K562 (cell line): ENCODE measurements around the gene EOLA1. TPM values are rescaled to one million over a fixed set of nuclear protein-coding genes. Genes with fewer than 3 reads are reported as not detected.
A peak's percentile ranks its signal among the peaks of the same experiment; 100 is the strongest.

Experiments used
- BRF1 ChIP-seq: IDR thresholded peaks from 3 replicates; pipeline ENCODE4 v1.6.1; 2011; ENCODE audit warnings: borderline replicate concordance, mild to moderate bottlenecking; ENCODE audit not compliant: insufficient read length; ENCODE audit errors: extremely low read depth
- C11orf30 ChIP-seq: fragments of 450-650 bp; IDR thresholded peaks from 2 replicates; pipeline ENCODE4 v1.6.1; 2016; ENCODE audit warnings: low read depth, mild to moderate bottlenecking
- CREB1 ChIP-seq, 2 experiments: sonication (generic) in 1 of 2; formaldehyde crosslinking in 1 of 2; IDR thresholded peaks; 2 replicates each; pipeline versions ENCODE4 v1.6.1 to v1.8.0; 2012 to 2022; ENCODE audit warnings: inconsistent platforms in 1 of 2, mild to moderate bottlenecking in 1 of 2, missing genetic modification reagents in 1 of 2, moderate library complexity in 1 of 2
- ETV6 ChIP-seq, 3 experiments: fragments of 150-350 bp in 1 of 3; sonication (generic) in 1 of 3; formaldehyde crosslinking in 1 of 3; IDR thresholded peaks; 2 replicates each; pipeline versions ENCODE4 v1.6.1 to v1.8.0; 2014 to 2022; ENCODE audit warnings: borderline replicate concordance in 2 of 3, low read depth in 2 of 3, antibody characterized with exemption in 1 of 3, low read length in 1 of 3, mild to moderate bottlenecking in 1 of 3, missing genetic modification reagents in 1 of 3
- HNRNPH1 ChIP-seq: fragments of 200-400 bp; formaldehyde crosslinking; optimal IDR thresholded peaks from 2 replicates; pipeline ENCODE3; 2017; ENCODE audit warnings: low read depth, mild to moderate bottlenecking, low read length, moderate library complexity
- JUND ChIP-seq, 2 experiments: IDR thresholded peaks; 2 replicates in 1 of 2; 3 replicates in 1 of 2; pipeline ENCODE4 v1.6.1; 2011; ENCODE audit warnings: borderline replicate concordance in 2 of 2, low read depth in 2 of 2, low read length in 2 of 2, improper control_type of control experiment in 1 of 2, missing biosample characterization in 1 of 2, missing genetic modification characterization in 1 of 2, missing genetic modification reagents in 1 of 2
- KAT2B ChIP-seq: IDR thresholded peaks from one replicate; pipeline ENCODE4 v1.6.1; 2012; ENCODE audit warnings: low read depth, mild to moderate bottlenecking, control low read depth, inconsistent platforms, low read length, moderate library complexity
- MAFF ChIP-seq: IDR thresholded peaks from 2 replicates; pipeline ENCODE4 v1.6.1; 2012; ENCODE audit warnings: low read length, improper control_type of control experiment
- NR2F6 ChIP-seq: fragments of 450-650 bp; formaldehyde crosslinking; IDR thresholded peaks from 2 replicates; pipeline ENCODE4 v1.4.0; 2020; ENCODE audit warnings: mild to moderate bottlenecking
- PREB ChIP-seq: sonication (generic); formaldehyde crosslinking; IDR thresholded peaks from 2 replicates; pipeline ENCODE4 v1.8.1; 2023; ENCODE audit warnings: mild to moderate bottlenecking, missing genetic modification reagents
- SIRT6 ChIP-seq: IDR thresholded peaks from one replicate; pipeline ENCODE4 v1.6.1; 2012; ENCODE audit warnings: low read depth, mild to moderate bottlenecking, control low read depth, inconsistent platforms, low read length, moderate library complexity
- TFAP4 ChIP-seq: sonication (generic); formaldehyde crosslinking; IDR thresholded peaks from 2 replicates; pipeline ENCODE4 v1.8.0; 2022; ENCODE audit warnings: missing genetic modification reagents, mild to moderate bottlenecking, moderate library complexity, borderline replicate concordance
- THRAP3 ChIP-seq: fragments of 450-650 bp; IDR thresholded peaks from 2 replicates; pipeline ENCODE4 v1.6.1; 2016; ENCODE audit warnings: mild to moderate bottlenecking, inconsistent platforms, borderline replicate concordance
- YY1 ChIP-seq, 3 experiments: IDR thresholded peaks; 2 replicates each; pipeline ENCODE4 v1.6.1; 2011; ENCODE audit warnings: low read length in 2 of 3, mild to moderate bottlenecking in 2 of 3, moderate library complexity in 2 of 3, borderline replicate concordance in 1 of 3, control low read depth in 1 of 3, low read depth in 1 of 3; ENCODE audit not compliant: insufficient read depth in 3 of 3, insufficient replicate concordance in 2 of 3, control insufficient read depth in 1 of 3, insufficient read length in 1 of 3; ENCODE audit errors: extremely low read depth in 1 of 3
- ZNF232 ChIP-seq: sonication (generic); formaldehyde crosslinking; IDR thresholded peaks from 2 replicates; pipeline ENCODE4 v1.8.0; 2022; ENCODE audit warnings: mild to moderate bottlenecking, missing genetic modification reagents
- ZNF316 ChIP-seq: fragments of 450-650 bp; IDR thresholded peaks from 2 replicates; pipeline ENCODE4 v1.6.1; 2016
- polyA plus RNA-seq, 8 experiments: library from polyadenylated mRNA; depleted of rRNA in 4 of 8; stranded (reverse) in 5 of 8; unstranded in 3 of 8; fragments of >200 nt; fragmentation: Nextera tagmentation in 2 of 8; fragmentation: Illumina TruSeq in 1 of 8; extraction: Ambion mirVana in 2 of 8; extraction: Trizol in 1 of 8; gene quantifications; 2 replicates each; pipeline versions ENCODE4 v1.2.1 to v1.2.3, GENCODE V29; 2011 to 2014; ENCODE audit warnings: inconsistent platforms in 1 of 8, missing spikeins in 1 of 8
- total RNA-seq, 7 experiments: library from RNA; depleted of rRNA in 6 of 7; stranded (reverse); fragments of >200 nt in 6 of 7; fragmentation: Illumina TruSeq in 2 of 7; extraction: Trizol in 2 of 7; gene quantifications; 2 replicates each; pipeline versions ENCODE4 v1.2.1 to v1.2.3, GENCODE V29; 2011 to 2021; ENCODE audit warnings: low replicate concordance in 1 of 7
- TF ChIP-seq, protein P1 (sequence below): fragments of 450-650 bp; IDR thresholded peaks from 2 replicates; pipeline ENCODE4 v1.6.1; 2016; ENCODE audit warnings: missing biosample characterization, missing genetic modification characterization
- TF ChIP-seq, protein P2 (sequence below): IDR thresholded peaks from 2 replicates; pipeline ENCODE4 v1.6.1; 2016; ENCODE audit warnings: missing genetic modification characterization, missing compliant biosample characterization

The EOLA1 gene
- total and polyA plus RNA-seq, 9 of the 15 experiments (the other 6 are each of a cell fraction or from before 2014, with no cell fraction given) = 6.3 to 32.9 (median 18.2) TPM

DNA sequence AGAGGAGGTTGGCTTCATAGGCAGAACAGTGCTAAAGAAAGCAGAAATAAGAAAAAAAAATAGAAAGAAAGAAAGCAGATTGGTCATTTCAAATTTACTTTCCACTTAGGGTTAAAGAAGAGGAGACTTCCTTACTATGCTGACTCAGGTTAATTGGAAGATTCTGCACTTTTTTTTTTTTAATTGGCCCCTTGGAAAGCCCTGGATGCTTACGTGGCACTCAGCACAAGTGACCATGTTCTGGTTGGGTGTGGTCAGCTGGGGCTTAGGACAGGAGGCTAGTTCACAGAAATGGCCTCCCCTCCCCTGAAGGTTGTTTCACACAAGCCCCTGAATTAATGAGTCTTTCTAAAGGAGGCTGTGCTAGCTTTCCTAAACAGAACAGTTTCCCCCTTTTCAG, 31.9 kb downstream of the EOLA1 start (continued):
- TF ChIP-seq THRAP3 = no peak
- no peak for TF ChIP-seq ETV6 (IDR thresholded peaks at IDR 0.05; ENCODE audit: borderline replicate concordance in 1 of 2, low read depth in 2 of 2, low read length in 1 of 2)
- TF ChIP-seq ETV6 (CRISPR knock-in tag; IDR thresholded peaks at IDR 0.05; ENCODE audit: borderline replicate concordance) = no peak
- TF ChIP-seq HNRNPH1 = no peak
- peak in 1 of 3 experiments; percentile 45 for TF ChIP-seq YY1 (IDR thresholded peaks at IDR 0.05; ENCODE audit: borderline replicate concordance in 1 of 3, control insufficient read depth in 1 of 3, extremely low read depth in 1 of 3, insufficient read depth in 3 of 3, insufficient read length in 1 of 3, insufficient replicate concordance in 2 of 3, low read depth in 1 of 3, low read length in 2 of 3)
- TF ChIP-seq ZNF232 (CRISPR knock-in tag) = no peak
- TF ChIP-seq KAT2B = no peak
- no peak for TF ChIP-seq PREB (CRISPR knock-in tag)
- TF ChIP-seq NR2F6 (CRISPR knock-in tag) = no peak
- no peak for TF ChIP-seq JUND (IDR thresholded peaks at IDR 0.05; ENCODE audit: borderline replicate concordance, low read depth, low read length)
- no peak for TF ChIP-seq JUND (tag; IDR thresholded peaks at IDR 0.05; ENCODE audit: borderline replicate concordance, low read depth, low read length)
- TF ChIP-seq CREB1 (IDR thresholded peaks at IDR 0.05) = no peak
- TF ChIP-seq CREB1 (CRISPR knock-in tag; IDR thresholded peaks at IDR 0.05) = no peak
- no peak for TF ChIP-seq TFAP4 (CRISPR knock-in tag)
- peak; percentile 77 for TF ChIP-seq MAFF
- TF ChIP-seq, protein P1, sequence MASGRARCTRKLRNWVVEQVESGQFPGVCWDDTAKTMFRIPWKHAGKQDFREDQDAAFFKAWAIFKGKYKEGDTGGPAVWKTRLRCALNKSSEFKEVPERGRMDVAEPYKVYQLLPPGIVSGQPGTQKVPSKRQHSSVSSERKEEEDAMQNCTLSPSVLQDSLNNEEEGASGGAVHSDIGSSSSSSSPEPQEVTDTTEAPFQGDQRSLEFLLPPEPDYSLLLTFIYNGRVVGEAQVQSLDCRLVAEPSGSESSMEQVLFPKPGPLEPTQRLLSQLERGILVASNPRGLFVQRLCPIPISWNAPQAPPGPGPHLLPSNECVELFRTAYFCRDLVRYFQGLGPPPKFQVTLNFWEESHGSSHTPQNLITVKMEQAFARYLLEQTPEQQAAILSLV = no peak
- TF ChIP-seq BRF1 = no peak
- TF ChIP-seq, protein P2, sequence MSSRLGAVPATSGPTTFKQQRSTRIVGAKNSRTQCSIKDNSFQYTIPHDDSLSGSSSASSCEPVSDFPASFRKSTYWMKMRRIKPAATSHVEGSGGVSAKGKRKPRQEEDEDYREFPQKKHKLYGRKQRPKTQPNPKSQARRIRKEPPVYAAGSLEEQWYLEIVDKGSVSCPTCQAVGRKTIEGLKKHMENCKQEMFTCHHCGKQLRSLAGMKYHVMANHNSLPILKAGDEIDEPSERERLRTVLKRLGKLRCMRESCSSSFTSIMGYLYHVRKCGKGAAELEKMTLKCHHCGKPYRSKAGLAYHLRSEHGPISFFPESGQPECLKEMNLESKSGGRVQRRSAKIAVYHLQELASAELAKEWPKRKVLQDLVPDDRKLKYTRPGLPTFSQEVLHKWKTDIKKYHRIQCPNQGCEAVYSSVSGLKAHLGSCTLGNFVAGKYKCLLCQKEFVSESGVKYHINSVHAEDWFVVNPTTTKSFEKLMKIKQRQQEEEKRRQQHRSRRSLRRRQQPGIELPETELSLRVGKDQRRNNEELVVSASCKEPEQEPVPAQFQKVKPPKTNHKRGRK (tag) = no peak
- TF ChIP-seq ZNF316 = peak; percentile 95
- TF ChIP-seq SIRT6 = no peak
- peak; percentile 88 for TF ChIP-seq C11orf30
